WTC11 (cell line): ENCODE measurements around the gene PPM1M. TPM values are rescaled to one million over a fixed set of nuclear protein-coding genes. Genes with fewer than 3 reads are reported as not detected.
"Not testable (repeated sequence)": the region's sequence is repeated elsewhere in the genome, so short reads cannot be mapped to it uniquely, and the experiment has no call there.

ENCODE experiments used
- ATAC-seq: fragments of 200-7000 bp; cut with Tn5 transposase; 2 replicates; pipeline ENCODE4 v1.10.0; 2021; ENCODE audit warnings: mild to moderate bottlenecking, moderate library complexity
- CTCF ChIA-PET: fragments of 300-600 bp; sonication (Branson Sonifier 250); formaldehyde crosslinking; loops from one replicate; lab custom pipeline; 2021; ENCODE audit warnings: antibody characterized with exemption; lab: Charles Lee
- POLR2A ChIA-PET: fragments of 350-600 bp; sonication (Branson Sonifier 250); formaldehyde crosslinking; loops from one replicate; lab custom pipeline; 2021; ENCODE audit warnings: antibody characterized with exemption; lab: Charles Lee
- DNase-seq: peaks from one replicate; pipeline ENCODE4 v3.0.0; 2021; ENCODE audit warnings: low spot score
- H3K27ac Mint-ChIP-seq: 2 replicates; pipeline ENCODE4 v1.8.0; 2021; ENCODE audit warnings: mixed read lengths
- H3K27me3 Mint-ChIP-seq: 2 replicates; pipeline ENCODE4 v1.8.0; 2021; ENCODE audit warnings: low read depth, mild to moderate bottlenecking, moderate library complexity, mixed read lengths
- H3K36me3 Mint-ChIP-seq: 2 replicates; pipeline ENCODE4 v1.8.0; 2021; ENCODE audit warnings: mixed read lengths
- H3K4me1 Mint-ChIP-seq: 2 replicates; pipeline ENCODE4 v1.8.0; 2022; ENCODE audit warnings: mixed read lengths
- H3K4me3 Mint-ChIP-seq: 2 replicates; pipeline ENCODE4 v1.8.0; 2021; ENCODE audit warnings: mild to moderate bottlenecking, moderate library complexity, mixed read lengths
- H3K9me3 Mint-ChIP-seq: 2 replicates; pipeline ENCODE4 v1.8.0; 2021; ENCODE audit warnings: mixed read lengths
- AR ChIP-seq: fragments of 250-450 bp; sonication (Bioruptor Pico); IDR thresholded peaks from 2 replicates; pipeline ENCODE4 v1.9.0; 2021; ENCODE audit warnings: mild to moderate bottlenecking
- ATF1 ChIP-seq: sonication (generic); formaldehyde crosslinking; IDR thresholded peaks from 2 replicates; pipeline ENCODE4 v1.8.1; 2023; ENCODE audit warnings: mild to moderate bottlenecking, moderate library complexity, missing genetic modification reagents
- ATF3 ChIP-seq: sonication (generic); formaldehyde crosslinking; conservative IDR thresholded peaks from 2 replicates; pipeline ENCODE4 v1.8.1; 2022; ENCODE audit warnings: mild to moderate bottlenecking, missing genetic modification reagents
- CDX4 ChIP-seq: fragments of 250-450 bp; sonication (Bioruptor Pico); IDR thresholded peaks from 2 replicates; pipeline ENCODE4 v1.9.0; 2021; ENCODE audit warnings: moderate library complexity, mild to moderate bottlenecking, inconsistent platforms, borderline replicate concordance
- CREB1 ChIP-seq: sonication (generic); formaldehyde crosslinking; IDR thresholded peaks from 2 replicates; pipeline ENCODE4 v1.8.0; 2023; ENCODE audit warnings: mild to moderate bottlenecking, missing genetic modification reagents
- EMX1 ChIP-seq: fragments of 250-450 bp; sonication (Bioruptor Pico); IDR thresholded peaks from 2 replicates; pipeline ENCODE4 v1.8.0; 2021; ENCODE audit warnings: mild to moderate bottlenecking
- ETV6 ChIP-seq: sonication (generic); formaldehyde crosslinking; IDR thresholded peaks from 2 replicates; pipeline ENCODE4 v1.8.1; 2022; ENCODE audit warnings: mild to moderate bottlenecking, missing genetic modification reagents
- FOXK1 ChIP-seq: sonication (generic); formaldehyde crosslinking; IDR thresholded peaks from 2 replicates; pipeline ENCODE4 v1.8.0; 2022; ENCODE audit warnings: mild to moderate bottlenecking, moderate library complexity, missing genetic modification reagents
- GABPB1 ChIP-seq: sonication (generic); formaldehyde crosslinking; IDR thresholded peaks from 2 replicates; pipeline ENCODE4 v1.8.1; 2023; ENCODE audit warnings: mild to moderate bottlenecking, missing genetic modification reagents
- GTF2I ChIP-seq: fragments of 250-450 bp; sonication (Bioruptor Pico); conservative IDR thresholded peaks from 2 replicates; pipeline ENCODE4 v1.4.0; 2021; ENCODE audit warnings: mild to moderate bottlenecking
- JUN ChIP-seq: sonication (generic); formaldehyde crosslinking; IDR thresholded peaks from 2 replicates; pipeline ENCODE4 v1.8.0; 2023; ENCODE audit warnings: mild to moderate bottlenecking, missing genetic modification reagents
- KAT7 ChIP-seq: sonication (generic); formaldehyde crosslinking; IDR thresholded peaks from 2 replicates; pipeline ENCODE4 v1.8.1; 2023; ENCODE audit warnings: missing genetic modification reagents, mild to moderate bottlenecking, borderline replicate concordance
- MLX ChIP-seq: sonication (generic); formaldehyde crosslinking; IDR thresholded peaks from 2 replicates; pipeline ENCODE4 v1.8.1; 2023; ENCODE audit warnings: mild to moderate bottlenecking, missing genetic modification reagents, moderate library complexity
- MXD4 ChIP-seq: fragments of 250-450 bp; sonication (Bioruptor Pico); IDR thresholded peaks from 2 replicates; pipeline ENCODE4 v1.8.0; 2021; ENCODE audit warnings: mild to moderate bottlenecking, moderate library complexity, borderline replicate concordance
- NFYB ChIP-seq: sonication (generic); formaldehyde crosslinking; conservative IDR thresholded peaks from 2 replicates; pipeline ENCODE4 v1.8.0; 2022; ENCODE audit warnings: low read depth, missing genetic modification reagents
- OVOL2 ChIP-seq: fragments of 250-450 bp; sonication (Bioruptor Pico); IDR thresholded peaks from 2 replicates; pipeline ENCODE4 v1.9.0; 2021; ENCODE audit warnings: mild to moderate bottlenecking, borderline replicate concordance
- RELA ChIP-seq: sonication (generic); formaldehyde crosslinking; IDR thresholded peaks from 2 replicates; pipeline ENCODE4 v1.8.1; 2022; ENCODE audit warnings: missing genetic modification reagents, mild to moderate bottlenecking, borderline replicate concordance
- SP1 ChIP-seq: sonication (generic); formaldehyde crosslinking; conservative IDR thresholded peaks from 2 replicates; pipeline ENCODE4 v1.8.1; 2022; ENCODE audit warnings: missing genetic modification reagents
- ZNF138 ChIP-seq: sonication (generic); formaldehyde crosslinking; conservative IDR thresholded peaks from 2 replicates; pipeline ENCODE4 v1.8.1; 2022; ENCODE audit warnings: mild to moderate bottlenecking, moderate library complexity, missing genetic modification reagents
- ZNF219 ChIP-seq: sonication (generic); formaldehyde crosslinking; IDR thresholded peaks from 2 replicates; pipeline ENCODE4 v1.8.0; 2023; ENCODE audit warnings: missing genetic modification reagents, mild to moderate bottlenecking, borderline replicate concordance
- ZNF671 ChIP-seq: fragments of 250-450 bp; sonication (Bioruptor Pico); IDR thresholded peaks from 2 replicates; pipeline ENCODE4 v1.8.0; 2021; ENCODE audit warnings: mild to moderate bottlenecking
- ZSCAN18 ChIP-seq: fragments of 250-450 bp; sonication (Bioruptor Pico); IDR thresholded peaks from 2 replicates; pipeline ENCODE4 v2.1.2; 2022; ENCODE audit warnings: mild to moderate bottlenecking, moderate library complexity
- total RNA-seq: library from RNA; stranded (reverse); gene quantifications from 3 replicates; pipeline ENCODE4 v1.2.3, GENCODE V29; 2021

PPM1M gene
- total RNA-seq, 1 experiment from 2014 or later, result 7.0 TPM

GRCh38 chr3:52283306-52283705, 37.7 kb downstream of the PPM1M start (continued):
- TF ChIP-seq ATF1 (CRISPR knock-in tag) (no peak), CREB1 (CRISPR knock-in tag) (no peak), ZNF138 (CRISPR knock-in tag) (no peak)

- H3K9me3 Mint-ChIP-seq, H3K4me3 Mint-ChIP-seq, H3K27me3 Mint-ChIP-seq, H3K36me3 Mint-ChIP-seq, ATAC-seq, H3K27ac Mint-ChIP-seq: not testable (repeated sequence)
- POLR2A ChIA-PET, result interaction anchor here (0.6 kb wide), 2 partner anchors 48 to 247 kb away, joined by 3 read pairs; no protein-coding TSS in a partner anchor
- DNase-seq, result peak; percentile 6
- H3K4me1 Mint-ChIP-seq, result peaks cover 12% of the 10 kb centered on the region
- CTCF ChIA-PET, result interaction anchor here (0.8 kb wide), 1 partner anchor 101 kb away, joined by 3 read pairs; no protein-coding TSS in a partner anchor
Observed at GRCh38 chr3:52284051-52284450, 38.5 kb downstream of the PPM1M start.

- TF ChIP-seq CDX4 (CRISPR knock-in tag) (no peak), GABPB1 (peak; percentile 25; the same call in 1 of the 2 replicates)
- H3K4me1 Mint-ChIP-seq, result peaks cover 5% of the 10 kb centered on the region
- DNase-seq, result peak; percentile 7
- no peaks in the 10 kb centered on the region for H3K27me3 Mint-ChIP-seq
- ATAC-seq, result no peak
- H3K9me3 Mint-ChIP-seq, result no peaks in the 10 kb centered on the region
- ChIA-PET CTCF (interaction anchor here (1.3 to 2.7 kb wide), 2 partner anchors 66 to 98 kb away, joined by 8 to 20 read pairs; no protein-coding TSS in a partner anchor), POLR2A (interaction anchor here (2.7 kb wide), 1 partner anchor 9 kb away, joined by 26 read pairs; the partner anchor contains the start of gene WDR82)
- H3K4me3 Mint-ChIP-seq, result peak overlapping the region; percentile 88
- no peaks in the 10 kb centered on the region for H3K36me3 Mint-ChIP-seq
- peak overlapping the region; percentile 100 for H3K27ac Mint-ChIP-seq
Observed at GRCh38 chr3:52286777-52287110, 41.2 kb downstream of the PPM1M start.

- no peak for DNase-seq
- no peaks in the 10 kb centered on the region for H3K9me3 Mint-ChIP-seq
- peak overlapping the region; percentile 88 for H3K4me3 Mint-ChIP-seq
- CTCF ChIA-PET, result interaction anchor here (1.1 to 2.7 kb wide), 7 partner anchors 10 to 100 kb away, joined by 3 to 20 read pairs (median 4); no protein-coding TSS in a partner anchor
- POLR2A ChIA-PET, result interaction anchor here (1.1 to 2.7 kb wide), 2 partner anchors 11 to 43 kb away, joined by 3 to 26 read pairs; partner anchors contain the start of gene WDR82
- H3K27me3 Mint-ChIP-seq, result no peaks in the 10 kb centered on the region
- peak overlapping the region; percentile 76; the same call in 1 of the 2 replicates for H3K27ac Mint-ChIP-seq
- ATAC-seq, result no peak
- H3K36me3 Mint-ChIP-seq, result no peaks in the 10 kb centered on the region
- H3K4me1 Mint-ChIP-seq, result peaks cover 5% of the 10 kb centered on the region
- no peak for TF ChIP-seq RELA
- TF ChIP-seq KAT7 (CRISPR knock-in tag), result no peak
- TF ChIP-seq ETV6 (CRISPR knock-in tag), result no peak
- TF ChIP-seq ZSCAN18 (CRISPR knock-in tag), result no peak
- TF ChIP-seq, all 79 proteins: peak for 0
Observed at GRCh38 chr3:52288674-52289073, 43.1 kb downstream of the PPM1M start.

- Mint-ChIP-seq H3K36me3 (no peaks in the 10 kb centered on the region), H3K4me1 (peaks cover 5% of the 10 kb centered on the region), H3K4me3 (no peak overlapping the region), H3K27ac (no peak overlapping the region), H3K9me3 (no peaks in the 10 kb centered on the region), H3K27me3 (no peaks in the 10 kb centered on the region)
- ChIA-PET CTCF (interaction anchor here (1.0 to 3.6 kb wide), 9 partner anchors 9 to 99 kb away, joined by 3 to 34 read pairs (median 4); no protein-coding TSS in a partner anchor), POLR2A (no interaction called here)
- ATAC-seq (no peak), DNase-seq (no peak)
- no peak for TF ChIP-seq CDX4 (CRISPR knock-in tag)
- no peak for TF ChIP-seq AR
- TF ChIP-seq ZNF671 (CRISPR knock-in tag), result no peak
- TF ChIP-seq JUN (CRISPR knock-in tag), result no peak
- TF ChIP-seq MLX, result no peak
- no peak for TF ChIP-seq FOXK1 (CRISPR knock-in tag)
- no peak for TF ChIP-seq ETV6 (CRISPR knock-in tag)
- no peak for TF ChIP-seq ATF3 (CRISPR knock-in tag)
- TF ChIP-seq GTF2I (CRISPR knock-in tag), result no peak
- no peak for TF ChIP-seq OVOL2
- TF ChIP-seq SP1 (CRISPR knock-in tag), result no peak
- no peak for TF ChIP-seq EMX1 (CRISPR knock-in tag)
- no peak for TF ChIP-seq NFYB
- TF ChIP-seq ZNF219 (CRISPR knock-in tag), result no peak
- no peak for TF ChIP-seq MXD4 (CRISPR knock-in tag)
Observed at GRCh38 chr3:52289338-52289746, 43.8 kb downstream of the PPM1M start.
